GM19043 (cell line): ENCODE measurements around the gene IL18.
"Not testable (repeated sequence)": the region's sequence is repeated elsewhere in the genome, so short reads cannot be mapped to it uniquely, and the experiment has no call there.

Source experiments
- ATAC-seq: cut with Tn5 transposase; IDR thresholded peaks from one replicate; pipeline ENCODE4 v1.9.1; 2021; ENCODE audit warnings: low read depth; ENCODE audit not compliant: unreplicated experiment

IL18 gene

DNA sequence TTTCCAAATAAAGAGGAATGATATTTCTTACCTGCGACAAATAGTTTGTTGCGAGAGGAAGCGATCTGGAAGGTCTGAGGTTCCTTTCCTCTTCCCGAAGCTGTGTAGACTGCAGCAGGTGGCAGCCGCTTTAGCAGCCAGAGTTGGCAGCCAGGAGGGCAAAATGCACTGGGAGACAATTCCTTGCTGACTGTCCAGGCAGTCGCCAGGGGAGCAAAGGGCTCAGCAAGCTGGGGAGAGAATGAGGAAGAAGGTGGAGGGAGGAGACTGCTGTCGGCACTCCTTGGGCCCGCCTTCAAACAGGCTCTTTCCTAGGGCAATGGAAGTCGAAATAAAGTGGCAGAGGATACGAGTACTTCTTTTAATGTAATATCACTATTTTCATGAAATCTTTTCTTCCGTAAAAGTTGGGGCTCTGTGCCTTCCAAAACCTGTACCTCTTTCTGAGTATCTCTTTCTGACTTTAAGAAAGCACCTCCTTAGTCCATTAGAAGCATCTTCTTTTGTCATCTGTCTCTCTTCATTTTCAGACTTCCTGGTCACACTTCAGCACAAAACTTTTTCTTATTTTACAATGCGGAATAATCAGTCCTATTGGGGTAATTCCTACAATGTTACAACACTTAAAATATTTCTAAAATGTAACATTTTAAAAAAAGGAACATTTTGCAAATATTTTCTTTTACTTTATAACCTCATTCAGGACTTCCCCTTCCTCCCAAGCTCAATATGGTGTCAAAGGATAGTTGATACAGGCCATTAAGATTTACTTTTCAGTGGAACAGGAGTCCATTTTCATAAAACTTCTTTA, at the start of gene IL18:
Gene IL18 (minus strand): TSS at position 220 of the 811 bp plus-strand sequence. CDS start 9,041 bp downstream, outside the sequence.
- ATAC-seq: no peak

DNA sequence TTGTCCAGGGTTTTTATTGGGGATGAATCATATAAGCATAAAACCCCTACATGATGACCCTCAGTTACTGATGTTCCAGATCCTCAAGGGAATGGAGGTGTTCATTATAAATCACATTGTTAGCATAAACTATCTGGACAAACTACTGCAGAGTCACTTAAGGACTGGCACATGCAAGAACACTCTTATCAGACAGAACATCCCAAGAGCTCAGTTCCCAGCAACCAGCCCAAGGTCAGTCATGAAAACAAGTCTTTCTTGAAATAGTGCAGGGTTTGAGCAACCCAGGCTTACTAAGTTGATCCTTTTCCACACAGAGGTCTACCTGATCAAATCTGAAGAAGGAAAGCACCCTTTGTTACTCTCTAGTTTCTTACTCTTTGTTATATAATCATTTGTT, 48.8 kb upstream of the IL18 start:
- no peak for ATAC-seq

DNA sequence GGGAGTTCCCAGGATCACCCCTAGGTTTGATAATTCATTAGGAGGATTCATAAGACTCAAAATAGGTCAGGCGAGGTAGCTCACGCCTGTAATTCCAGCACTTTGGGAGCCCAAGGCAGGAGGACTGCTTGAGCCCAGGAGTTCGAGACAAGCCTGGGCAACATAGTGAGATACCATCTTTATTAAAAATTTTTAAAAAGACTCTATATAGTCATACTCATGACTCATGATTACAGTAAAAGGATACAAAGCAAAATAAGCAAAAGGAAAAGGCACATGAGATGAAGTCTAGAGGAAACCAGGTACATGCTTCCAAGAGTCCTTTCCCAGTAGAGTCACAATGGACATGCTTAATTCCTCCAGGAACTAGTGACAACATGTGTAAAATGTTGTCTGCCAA, 48.4 kb upstream of the IL18 start:
- no peak for ATAC-seq

DNA sequence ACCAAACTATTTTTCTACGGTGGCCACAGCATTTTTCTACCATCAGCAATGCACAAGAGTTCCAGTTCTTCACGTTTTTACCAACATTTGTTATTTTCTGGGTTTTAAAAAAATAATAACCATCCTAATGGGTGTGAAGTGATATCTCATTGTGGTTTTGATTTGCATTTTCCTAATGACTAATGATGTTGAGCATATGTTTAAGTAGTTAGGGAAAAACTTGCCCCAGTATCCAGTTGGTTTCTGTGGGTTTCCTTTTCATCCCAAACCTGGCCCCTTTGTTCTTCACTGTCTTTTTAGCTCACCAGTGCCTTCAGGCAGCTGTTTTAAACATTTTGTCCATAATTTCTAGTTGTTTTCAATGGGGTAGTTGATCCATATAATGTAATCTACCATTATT, 47.6 kb upstream of the IL18 start:
- ATAC-seq: no peak

DNA sequence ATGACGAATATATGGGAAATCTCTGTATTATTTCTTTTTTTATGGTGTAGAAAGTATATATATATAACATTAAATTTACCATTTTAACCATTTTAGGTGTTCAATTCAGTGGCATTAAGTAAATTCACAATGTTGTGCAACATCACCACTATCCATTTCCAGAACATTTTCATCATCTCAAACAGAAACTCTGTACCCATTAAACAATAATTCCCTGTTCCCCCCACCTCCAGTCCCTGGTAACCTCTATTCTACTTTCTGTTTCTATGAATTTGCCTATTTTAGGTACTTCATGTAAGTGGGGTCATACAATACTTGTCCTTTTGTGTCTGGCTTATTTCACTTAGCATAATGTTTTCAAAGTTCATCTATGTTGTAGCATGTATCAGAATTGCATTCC, 47.0 kb upstream of the IL18 start:
- ATAC-seq: no peak

DNA sequence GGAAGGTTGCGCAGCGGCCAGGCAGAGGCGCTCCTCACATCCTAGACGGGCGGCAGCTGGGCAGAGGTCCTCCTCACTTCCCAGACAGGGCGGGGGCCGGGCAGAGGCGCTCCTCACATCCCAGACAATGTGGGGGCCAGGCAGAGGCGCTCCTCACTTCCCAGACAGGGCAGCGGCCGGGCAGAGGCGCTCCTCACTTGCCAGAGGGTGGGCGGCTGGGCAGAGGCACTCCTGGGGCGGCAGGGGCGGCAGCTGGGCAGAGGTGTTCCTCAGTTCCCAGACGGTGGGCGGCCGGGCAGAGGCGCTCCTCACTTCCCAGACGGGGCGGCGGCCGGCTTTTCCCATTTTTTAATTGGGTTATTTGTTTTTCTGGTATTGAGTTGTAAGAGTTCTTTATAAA, 42.2 kb upstream of the IL18 start:
- ATAC-seq: no peak

DNA sequence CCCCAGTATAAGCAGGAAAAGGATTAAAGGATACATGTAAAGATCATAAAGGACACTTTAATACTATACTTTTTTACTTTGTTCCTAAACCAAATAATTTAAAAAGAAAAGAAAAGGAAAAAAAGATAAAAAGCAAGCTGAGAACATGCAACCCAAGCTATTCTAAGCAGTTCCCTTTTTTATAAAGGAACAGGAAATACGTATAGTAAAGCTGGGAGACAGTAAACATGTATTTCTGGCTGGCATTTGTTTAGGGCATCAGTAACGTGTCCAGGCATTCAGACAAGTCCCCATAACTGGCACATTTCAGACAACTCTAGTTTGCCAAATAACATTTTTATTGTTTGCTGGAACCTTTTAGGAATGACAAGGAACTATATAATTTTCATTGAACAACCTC, 36.4 kb upstream of the IL18 start:
- no peak for ATAC-seq

DNA sequence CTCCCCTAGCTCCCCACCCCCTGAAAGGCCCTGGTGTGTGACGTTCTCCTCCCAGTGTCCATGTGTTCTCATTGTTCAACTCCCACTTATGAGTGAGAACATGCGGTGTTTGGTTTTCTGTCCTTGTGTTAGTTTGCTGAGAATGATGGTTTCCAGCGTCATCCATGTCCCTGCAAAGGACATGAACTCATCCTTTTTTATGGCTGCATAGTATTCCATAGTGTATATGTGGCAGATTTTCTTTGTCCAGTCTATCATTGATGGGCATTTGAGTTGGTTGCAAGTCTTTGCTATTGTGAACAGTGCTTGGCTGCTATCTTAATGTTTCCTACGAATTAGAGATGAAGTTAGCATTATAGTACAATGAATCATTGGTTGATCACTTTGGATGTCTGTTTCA, 35.2 kb upstream of the IL18 start:
- not testable (repeated sequence) for ATAC-seq

DNA sequence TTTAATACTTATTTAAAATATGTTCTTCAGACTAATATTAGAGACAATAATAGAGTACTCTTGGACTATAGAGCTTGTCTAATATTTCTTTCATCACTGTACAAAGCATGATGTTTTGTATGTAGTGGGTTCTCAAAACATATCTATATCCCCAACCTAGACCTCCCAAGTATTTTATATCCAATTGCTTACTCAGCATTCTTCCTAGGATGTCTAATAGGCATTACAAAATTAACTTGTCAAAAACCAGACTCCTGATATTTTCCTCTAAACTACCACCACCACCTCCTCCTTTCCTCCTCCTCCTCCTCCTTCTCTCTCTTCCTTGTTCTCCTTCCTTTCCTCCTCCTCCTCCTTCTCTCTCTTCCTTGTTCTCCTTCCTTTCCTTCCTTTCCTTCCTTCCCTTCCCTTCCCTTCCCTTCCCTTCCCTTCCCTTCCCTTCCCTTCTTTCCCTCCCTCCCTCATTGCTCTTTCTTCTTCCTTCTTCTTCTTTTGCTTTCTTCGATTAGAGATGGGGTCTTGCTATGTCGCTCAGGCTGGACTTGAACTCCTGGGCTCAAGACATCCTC, 32.7 kb upstream of the IL18 start:
- ATAC-seq: no peak

DNA sequence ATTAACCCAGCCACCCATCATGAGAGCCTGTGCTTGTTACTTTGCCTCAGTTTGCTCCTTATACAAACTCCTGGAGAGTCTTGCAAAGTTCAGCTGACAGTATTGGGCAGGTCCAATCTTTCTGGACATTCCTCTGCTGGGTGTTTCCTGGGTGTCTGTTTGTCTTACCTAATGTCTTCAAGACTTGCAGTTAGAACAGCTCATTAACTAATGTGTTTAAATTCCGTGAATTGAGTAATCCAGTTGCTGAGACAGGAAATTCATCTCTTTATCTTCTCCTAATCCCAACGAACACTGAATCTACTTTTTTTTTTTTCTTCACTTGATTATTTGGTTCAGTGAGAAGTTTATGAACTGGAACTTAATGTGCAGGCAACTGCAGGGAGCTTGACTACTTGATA, 32.1 kb upstream of the IL18 start:
- ATAC-seq: no peak

DNA sequence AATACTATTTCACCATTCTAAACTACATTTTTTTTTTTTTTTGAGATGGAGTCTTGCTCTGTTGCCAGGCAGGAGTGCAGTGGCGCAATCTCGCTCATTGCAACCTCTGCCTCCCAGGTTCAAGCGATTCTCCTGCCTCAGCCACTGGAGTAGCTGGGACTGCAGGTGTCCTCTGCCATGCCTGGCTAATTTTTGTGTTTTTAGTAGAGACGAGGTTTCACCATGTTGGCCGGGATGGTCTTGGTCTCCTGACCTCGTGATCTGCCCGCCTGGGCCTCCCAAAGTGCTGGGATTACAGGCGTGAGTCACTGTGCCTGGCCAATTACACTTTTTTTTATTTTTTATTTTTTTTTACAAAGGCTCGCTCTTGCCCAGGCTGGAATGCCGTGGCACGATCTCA, 31.2 kb upstream of the IL18 start:
- not testable (repeated sequence) for ATAC-seq

DNA sequence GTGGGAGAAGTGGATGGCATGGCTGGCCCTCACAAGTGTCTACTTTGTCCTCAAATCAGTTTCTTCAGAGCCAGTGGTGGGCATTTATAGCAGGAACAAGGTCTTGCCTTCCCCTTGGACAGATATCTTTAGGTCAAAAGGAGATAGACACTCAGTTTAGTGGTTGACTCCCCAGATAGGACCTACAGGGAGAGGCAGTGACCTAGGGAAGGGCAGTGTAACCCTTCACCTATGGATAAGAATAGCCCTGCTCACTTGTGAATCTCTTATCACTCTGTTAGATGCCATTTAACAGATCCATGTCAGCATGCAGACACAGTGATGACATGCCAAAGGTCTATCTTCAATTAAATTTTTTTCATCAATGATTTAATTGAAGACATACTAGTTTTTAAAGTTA, 22.4 kb upstream of the IL18 start:
- no peak for ATAC-seq

DNA sequence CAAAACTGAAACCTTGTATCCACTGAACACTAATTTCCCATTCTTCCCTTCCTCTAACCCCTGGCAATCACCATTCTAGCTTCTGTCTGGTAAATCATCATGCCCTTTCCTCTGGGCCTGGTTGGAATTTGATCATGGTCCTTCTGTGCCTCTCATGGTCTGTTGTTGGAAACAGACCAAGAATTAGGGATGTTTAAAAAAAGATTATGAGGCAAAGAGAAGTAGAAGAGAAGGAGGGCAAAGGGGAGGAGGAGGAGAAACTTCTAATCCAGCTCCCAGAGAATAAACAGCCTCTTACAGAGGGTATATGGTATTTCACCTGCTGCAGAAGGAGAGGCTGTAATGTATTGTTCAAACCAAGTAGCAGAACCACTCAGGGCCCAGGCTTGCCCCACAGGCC, 22.0 kb upstream of the IL18 start:
- no peak for ATAC-seq

DNA sequence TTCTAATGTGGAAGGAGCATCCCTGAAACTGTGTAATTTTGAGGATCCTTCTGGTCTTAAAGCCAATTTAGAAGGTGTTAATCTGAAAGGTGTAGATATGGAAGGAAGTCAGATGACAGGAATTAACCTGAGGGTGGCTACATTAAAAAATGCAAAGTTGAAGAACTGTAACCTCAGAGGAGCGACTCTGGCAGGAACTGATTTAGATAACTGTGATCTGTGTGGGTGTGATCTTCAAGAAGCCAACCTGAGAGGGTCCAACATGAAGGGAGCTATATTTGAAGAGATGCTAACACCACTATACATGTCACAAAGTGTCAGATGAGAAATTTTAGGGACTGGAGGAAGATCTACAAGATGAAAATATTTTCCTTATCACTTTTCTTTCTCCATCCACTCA, 19.0 kb upstream of the IL18 start:
- no peak for ATAC-seq

DNA sequence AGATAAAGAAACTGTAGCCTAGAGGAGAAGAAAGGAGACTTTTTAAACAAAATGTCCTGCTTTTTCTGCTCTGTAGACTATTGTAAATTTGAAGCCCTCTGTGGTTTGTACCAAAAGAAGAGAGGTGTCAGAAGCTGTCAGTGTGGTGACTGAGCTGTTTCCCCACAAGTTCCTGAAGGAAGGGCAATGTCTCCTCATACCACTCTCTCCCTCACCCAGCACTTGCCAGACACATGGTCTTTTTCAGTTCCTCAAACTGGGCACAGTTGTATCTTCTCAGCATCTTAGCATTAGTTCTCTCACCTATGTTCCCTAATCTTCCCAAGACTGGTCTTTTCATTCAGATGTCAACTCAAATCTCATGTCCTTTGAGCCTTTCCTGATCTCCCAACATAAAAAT, 15.7 kb upstream of the IL18 start:
- peak; percentile 52 for ATAC-seq

DNA sequence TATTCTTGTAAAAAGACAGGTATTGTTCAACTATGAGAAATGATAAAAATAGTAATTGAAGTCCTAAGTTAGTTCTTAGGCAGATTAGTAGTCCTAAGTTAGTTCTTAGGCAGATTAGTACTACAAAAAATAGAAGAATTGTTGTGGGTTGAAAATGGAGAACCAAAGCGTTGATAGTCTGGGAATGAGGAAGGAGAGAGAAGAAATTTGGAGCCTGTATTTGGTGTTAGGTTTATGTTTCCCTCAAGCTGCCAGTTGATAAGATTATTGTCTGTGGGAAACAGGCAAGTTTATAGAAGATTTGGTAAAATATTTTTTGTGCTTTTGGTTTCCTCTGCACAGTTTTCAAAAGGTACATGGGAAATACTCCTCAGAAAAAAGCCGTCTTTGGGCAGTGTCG, 15.0 kb upstream of the IL18 start:
- no peak for ATAC-seq

DNA sequence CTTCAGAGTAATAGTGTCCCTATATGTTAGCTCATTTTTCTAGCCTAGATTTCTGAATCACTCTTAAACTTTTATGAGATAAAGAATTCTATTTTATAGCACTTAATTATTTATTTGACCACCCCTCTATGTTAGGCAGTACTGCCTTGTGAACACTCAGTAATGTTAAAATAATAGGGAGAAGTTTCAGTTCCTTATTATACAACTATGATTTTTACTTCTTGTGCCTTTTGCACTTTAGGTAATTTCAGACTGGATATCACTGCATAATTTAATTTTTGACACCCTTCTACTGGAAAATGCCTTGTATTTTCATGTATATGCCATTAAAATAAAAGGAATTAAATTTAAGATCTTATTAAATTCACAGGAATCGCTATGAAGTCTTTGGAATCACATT, 14.5 kb upstream of the IL18 start:
- ATAC-seq: no peak

DNA sequence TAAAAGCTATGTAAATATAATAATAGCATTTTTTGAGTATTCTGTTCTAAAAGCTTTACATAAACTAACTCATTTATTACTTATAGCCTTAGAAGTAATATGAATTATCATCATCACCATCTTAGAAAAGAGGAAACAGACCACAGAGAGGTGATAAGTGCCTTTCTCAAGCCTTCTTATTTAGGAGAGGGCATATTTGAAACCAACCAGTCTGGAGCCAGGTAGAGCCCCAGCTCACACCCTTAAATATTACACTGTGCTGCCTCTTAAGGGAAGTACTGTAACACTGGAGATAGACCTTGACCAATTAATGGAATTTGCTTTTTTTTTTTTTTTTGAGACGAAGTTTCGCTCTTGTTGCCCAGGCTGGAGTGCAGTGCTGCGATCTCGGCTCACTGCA, 13.7 kb upstream of the IL18 start:
- ATAC-seq: no peak

DNA sequence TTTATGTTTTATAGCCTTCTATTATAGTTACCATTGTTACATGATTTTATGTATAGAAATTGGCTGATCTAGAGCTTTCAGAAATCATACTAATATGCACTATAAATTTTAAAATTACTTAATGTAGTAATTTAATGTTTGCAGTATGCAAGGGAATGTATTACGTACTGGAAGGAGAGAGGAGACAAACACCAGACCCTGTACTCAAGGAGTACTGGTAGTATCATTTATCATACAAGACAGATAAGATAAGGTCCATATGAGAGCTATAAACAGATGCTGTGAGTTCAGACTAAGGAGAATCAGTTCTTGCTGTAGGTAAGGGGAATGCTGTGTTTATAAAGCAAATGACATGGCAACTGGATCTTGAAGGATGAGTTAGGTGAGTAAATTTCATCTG, 12.2 kb upstream of the IL18 start:
- no peak for ATAC-seq

DNA sequence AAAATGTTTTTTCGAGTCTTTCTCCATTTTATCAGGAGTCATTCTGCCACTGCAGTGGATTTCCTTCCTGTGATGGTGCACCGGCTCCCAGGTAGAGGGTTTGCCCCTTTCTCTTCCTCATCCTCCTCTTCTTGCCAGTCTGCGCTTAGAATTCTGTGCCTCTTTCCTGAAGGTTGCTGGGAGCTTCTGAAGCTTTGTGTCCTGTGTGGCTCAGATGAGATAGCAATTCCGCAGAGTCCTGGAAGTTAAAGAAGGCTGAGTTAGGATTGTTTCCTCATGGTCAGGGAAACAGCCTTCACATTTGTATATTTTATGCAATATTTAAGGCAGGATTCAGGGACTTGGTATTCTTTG, 11.7 kb upstream of the IL18 start:
- ATAC-seq: no peak

DNA sequence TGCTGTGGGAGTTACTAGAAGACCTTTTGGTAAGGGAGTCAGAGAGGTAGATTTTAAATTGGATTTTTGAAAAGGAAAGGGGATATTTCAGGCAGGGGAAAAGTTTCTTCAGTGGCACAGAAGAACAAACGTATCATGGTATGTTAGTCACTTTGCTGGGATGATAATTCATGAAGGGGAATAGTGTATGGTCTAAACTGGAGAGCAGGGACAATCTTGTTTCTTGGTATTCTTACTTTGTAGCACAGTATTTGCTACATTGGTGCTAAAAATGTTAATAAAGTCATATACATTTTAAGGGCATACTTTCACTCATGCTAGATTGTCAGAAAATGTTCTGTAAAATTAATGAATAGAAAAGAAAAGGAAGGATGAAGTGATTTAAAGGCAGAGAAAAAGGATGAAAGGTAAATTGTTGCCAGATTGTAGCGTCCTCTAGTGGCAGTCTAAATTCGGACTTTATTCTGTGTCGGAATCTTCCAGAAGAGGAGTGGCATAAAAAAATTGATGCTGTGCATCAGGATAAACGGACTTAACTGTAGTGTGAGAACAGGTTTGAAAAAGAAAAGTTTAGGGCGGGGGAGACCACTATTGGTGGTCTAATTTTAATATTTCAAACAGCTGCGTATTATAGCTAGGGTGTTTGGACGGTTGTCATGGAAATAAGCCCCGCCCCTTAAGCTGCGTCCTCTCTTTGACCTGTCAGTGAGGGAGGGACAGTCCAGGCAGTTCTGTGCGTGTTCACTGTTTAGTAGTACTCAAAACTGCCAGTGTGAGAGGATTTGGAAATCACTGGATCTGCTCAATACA, 11.1 kb upstream of the IL18 start, which contains the start of gene BCO2:
Gene BCO2 (plus strand): TSS at position 724 of the 810 bp plus-strand sequence. CDS start 90 bp downstream, outside the sequence.
- no peak for ATAC-seq

DNA sequence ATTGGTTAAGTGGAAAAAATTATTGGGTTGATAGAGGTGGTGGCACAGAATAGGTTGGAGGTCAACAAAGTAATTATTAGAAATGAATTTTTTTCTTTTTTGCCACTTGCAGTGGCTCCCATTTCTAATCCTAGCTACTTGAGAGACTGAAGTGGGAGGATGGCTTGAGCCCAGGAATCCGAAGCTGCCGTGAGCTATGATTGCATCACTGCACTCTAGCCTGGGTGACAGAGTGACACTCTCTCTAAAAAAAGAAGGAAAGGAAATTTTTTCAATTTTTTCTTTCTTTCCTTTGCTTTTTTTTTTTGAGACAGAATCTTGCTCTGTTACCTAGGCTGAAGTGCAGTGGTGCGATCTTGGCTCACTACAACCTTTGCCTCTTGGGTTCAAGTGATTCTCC, 9.3 kb upstream of the IL18 start:
- ATAC-seq: no peak
